ENCODE measurements around the gene BGN.

The BGN gene

GRCh38 chrX:153486171-153486570 lies 8.6 kb upstream of the BGN start:
- DNase-seq: no peak

GRCh38 chrX:153487590-153488071 lies 7.1 kb upstream of the BGN start:
- no peak for DNase-seq

GRCh38 chrX:153488231-153488914 lies 6.4 kb upstream of the BGN start:
- no peak for DNase-seq

- DNase-seq: no peak
Observed at GRCh38 chrX:153490217-153490930, 4.4 kb upstream of the BGN start.

GRCh38 chrX:153491351-153491914 lies 3.3 kb upstream of the BGN start:
- no peak for DNase-seq

GRCh38 chrX:153491918-153492317 lies 2.9 kb upstream of the BGN start:
- no peak for DNase-seq

- DNase-seq: no peak
Observed at GRCh38 chrX:153492543-153492942, 2.2 kb upstream of the BGN start.

GRCh38 chrX:153493085-153493484 lies 1.7 kb upstream of the BGN start:
- no peak for DNase-seq

GRCh38 chrX:153494061-153494460 lies 719 bp upstream of the BGN start:
- no peak for DNase-seq

GRCh38 chrX:153495362-153495751 lies 577 bp downstream of the BGN start:
- no peak for DNase-seq

- DNase-seq: no peak
Observed at GRCh38 chrX:153495903-153496589, 1.3 kb downstream of the BGN start.

- no peak for DNase-seq
Observed at GRCh38 chrX:153496590-153496959, 1.8 kb downstream of the BGN start.

- DNase-seq: no peak
Observed at GRCh38 chrX:153498453-153498852, 3.7 kb downstream of the BGN start.

- DNase-seq: no peak
Observed at GRCh38 chrX:153499341-153499740, 4.6 kb downstream of the BGN start.

GRCh38 chrX:153499876-153500275 lies 5.1 kb downstream of the BGN start:
- no peak for DNase-seq

- DNase-seq: no peak
Observed at GRCh38 chrX:153500676-153501280, 6.0 kb downstream of the BGN start.

GRCh38 chrX:153501530-153501929 lies 6.8 kb downstream of the BGN start:
- DNase-seq: no peak

- no peak for DNase-seq
Observed at GRCh38 chrX:153502131-153502530, 7.4 kb downstream of the BGN start.

GRCh38 chrX:153502796-153503195 lies 8.0 kb downstream of the BGN start:
- DNase-seq: no peak

GRCh38 chrX:153504445-153505016 lies 9.8 kb downstream of the BGN start:
- no peak for DNase-seq

- DNase-seq: no peak
Observed at GRCh38 chrX:153505361-153505760, 10.6 kb downstream of the BGN start.

GRCh38 chrX:153507484-153508178 lies 12.9 kb downstream of the BGN start:
- DNase-seq: peak; percentile 78 to 94

Measured in stimulated activated CD4-positive, alpha-beta T cell treated with anti-CD3 and anti-CD28 coated beads, Interleukin-2, amount 100 ng/mL, for 48 hours (primary cell).